GM21619 (cell line): Measurements from ENCODE around the gene DPP10.

Source experiments
- ATAC-seq: cut with Tn5 transposase; IDR thresholded peaks from one replicate; pipeline ENCODE4 v1.9.1; 2021; ENCODE audit not compliant: unreplicated experiment

Gene DPP10

DNA sequence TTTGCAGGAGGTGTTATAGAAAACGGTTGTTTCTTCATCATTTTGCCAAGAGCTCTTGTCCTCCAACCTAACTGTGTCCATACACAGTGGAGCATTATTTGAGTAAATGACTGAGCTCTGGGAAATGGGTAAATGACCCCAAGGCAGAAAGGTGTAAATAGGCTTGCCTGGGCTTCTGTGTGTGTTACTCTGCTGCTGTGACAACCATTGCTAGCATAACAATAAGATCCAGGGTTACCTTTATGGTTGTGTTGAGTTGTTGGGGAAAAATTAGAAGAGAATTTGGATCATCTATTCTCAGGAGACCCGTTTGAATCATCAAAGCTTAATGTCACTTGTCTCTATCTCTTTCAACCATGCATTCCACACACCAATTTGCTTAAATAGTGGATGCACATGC lies 672.7 kb downstream of the DPP10 start:
- ATAC-seq: no peak

GRCh38 chr2:115118306-115118705 lies 675.9 kb downstream of the DPP10 start:
- ATAC-seq: no peak

GRCh38 chr2:115119086-115119485 lies 676.6 kb downstream of the DPP10 start:
- ATAC-seq: no peak

DNA sequence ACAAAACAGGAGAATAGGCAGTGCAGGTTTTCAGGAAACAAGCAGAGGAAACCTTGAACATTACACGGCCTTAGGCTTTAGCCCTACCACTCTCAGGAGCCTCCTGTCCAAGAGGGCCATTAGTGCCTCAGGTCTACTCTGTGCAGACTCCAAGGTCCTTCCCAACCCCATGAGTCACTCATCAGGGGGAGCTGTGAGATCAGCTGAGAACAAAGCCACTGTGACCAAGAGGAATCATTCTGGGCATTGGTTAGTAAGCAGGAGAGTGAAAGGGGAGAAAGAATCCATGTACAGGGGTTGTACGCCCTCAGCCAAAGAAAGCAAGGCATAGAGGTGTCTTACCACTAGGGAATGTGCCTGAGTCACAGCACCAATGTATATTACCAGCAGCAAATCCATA lies 680.3 kb downstream of the DPP10 start:
- no peak for ATAC-seq

GRCh38 chr2:115124817-115125216 lies 682.4 kb downstream of the DPP10 start:
- ATAC-seq: no peak

DNA sequence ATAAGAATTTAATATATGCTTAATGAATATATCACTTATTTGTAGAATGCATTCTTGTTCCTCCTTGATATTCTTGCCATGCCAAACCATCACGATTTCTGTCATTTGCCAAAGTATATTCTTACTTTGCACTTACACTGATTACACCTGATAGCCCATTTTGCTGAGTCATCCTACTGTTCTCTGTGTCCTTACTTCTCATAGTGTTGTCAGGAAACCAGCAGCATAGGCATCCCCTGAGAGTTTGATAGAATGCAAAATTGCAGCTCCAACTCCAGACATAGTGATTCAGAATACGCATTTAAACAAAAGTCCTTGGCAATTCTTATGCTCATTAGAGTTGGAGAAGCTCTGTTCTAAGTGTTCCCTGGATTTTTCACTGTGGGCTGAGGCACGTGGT lies 687.1 kb downstream of the DPP10 start:
- ATAC-seq: no peak

DNA sequence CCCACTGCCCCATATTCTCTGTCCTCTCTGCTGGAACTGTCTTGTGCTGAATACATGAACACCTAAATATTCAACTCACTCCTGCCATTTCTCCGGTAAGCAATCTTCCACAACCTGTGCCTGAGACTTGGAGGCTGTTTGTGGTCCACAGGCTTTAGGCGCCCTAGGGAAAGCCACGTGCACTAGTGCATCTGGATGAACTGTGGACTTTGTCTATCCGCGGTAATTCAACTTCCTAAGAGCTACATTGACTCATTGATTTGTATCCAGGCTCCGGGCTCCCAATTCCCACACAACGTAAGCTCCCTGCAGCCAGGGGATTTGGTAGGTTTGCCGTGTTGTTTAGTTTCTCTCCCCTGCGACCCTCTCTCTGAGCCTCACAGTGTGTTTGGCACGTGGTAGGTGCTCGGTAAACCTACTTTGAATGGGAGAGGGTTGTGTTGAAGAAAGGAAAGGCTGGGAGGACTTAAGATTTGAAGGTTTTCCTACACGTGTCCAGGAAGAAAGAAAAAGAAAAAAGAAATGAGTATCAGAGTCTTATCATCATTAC lies 718.2 kb downstream of the DPP10 start:
- no peak for ATAC-seq

DNA sequence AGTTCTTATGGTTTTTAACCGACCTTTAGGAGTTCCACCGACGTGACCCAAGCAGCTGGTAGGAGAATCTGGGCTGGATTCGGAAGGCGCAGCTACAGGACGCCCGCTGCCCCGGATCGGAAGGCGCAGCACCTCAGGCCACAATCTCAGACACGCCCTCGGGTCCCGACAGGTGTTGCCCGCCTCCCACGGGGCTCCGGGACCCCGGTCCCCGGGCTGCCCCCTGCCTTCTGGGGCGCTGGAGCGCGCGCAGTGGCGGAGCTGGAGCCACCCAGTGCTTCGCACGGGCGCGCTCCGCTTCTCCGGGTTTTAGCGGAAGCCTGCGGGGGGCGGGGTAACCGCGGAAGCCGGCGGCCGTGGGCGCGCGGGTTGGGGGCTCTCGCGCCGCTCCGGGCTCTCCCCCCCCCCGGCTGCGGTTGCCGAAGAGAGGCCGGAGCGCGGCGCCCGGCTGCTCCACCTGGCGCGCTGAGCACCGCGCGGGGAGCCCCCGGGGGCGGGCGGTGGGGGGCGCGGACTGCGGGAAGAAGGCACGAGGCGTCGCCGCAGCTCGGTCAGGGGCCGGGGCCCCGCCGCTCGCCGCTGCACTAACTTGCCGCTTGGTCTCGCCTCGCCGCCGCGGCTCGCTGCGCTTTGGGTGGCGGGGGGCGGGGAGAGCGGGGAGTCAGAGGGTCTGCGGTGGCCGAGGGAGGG lies 718.8 kb downstream of the DPP10 start:
- no peak for ATAC-seq

DNA sequence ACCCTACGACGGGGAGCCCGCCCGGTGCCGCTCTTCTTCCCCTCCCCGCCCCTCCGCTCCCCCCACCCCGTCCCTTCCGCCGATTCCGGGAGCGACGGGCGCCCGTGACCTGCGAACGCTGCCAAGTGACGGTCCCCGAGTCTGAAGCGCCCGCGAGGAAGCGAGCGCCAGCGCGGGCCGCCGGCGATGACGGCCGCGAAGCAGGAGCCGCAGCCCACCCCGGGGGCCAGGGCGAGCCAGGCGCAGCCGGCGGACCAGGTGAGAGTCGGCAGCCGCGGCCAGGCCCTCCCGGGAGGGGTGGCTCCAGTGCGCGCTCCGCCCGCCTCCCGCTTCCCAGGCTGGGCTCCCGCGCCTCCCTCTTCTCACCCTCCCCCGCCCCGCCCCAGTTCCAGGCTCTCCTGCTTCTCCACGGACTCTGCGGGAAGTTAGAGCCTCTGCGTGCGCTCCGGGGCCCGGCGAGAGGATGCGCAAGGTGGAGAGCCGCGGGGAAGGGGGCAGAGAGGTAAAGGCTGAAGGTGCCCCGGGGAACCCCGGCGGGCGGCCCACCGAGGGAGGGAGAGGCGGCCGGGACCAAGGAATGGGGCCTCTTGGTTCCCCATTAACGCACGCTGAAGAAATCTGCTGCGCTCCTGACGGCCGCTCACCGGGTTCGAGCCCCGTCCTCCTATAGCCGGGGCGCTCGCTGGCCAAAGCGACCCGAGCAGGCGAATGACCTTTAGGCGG lies 719.5 kb downstream of the DPP10 start:
- ATAC-seq: no peak

DNA sequence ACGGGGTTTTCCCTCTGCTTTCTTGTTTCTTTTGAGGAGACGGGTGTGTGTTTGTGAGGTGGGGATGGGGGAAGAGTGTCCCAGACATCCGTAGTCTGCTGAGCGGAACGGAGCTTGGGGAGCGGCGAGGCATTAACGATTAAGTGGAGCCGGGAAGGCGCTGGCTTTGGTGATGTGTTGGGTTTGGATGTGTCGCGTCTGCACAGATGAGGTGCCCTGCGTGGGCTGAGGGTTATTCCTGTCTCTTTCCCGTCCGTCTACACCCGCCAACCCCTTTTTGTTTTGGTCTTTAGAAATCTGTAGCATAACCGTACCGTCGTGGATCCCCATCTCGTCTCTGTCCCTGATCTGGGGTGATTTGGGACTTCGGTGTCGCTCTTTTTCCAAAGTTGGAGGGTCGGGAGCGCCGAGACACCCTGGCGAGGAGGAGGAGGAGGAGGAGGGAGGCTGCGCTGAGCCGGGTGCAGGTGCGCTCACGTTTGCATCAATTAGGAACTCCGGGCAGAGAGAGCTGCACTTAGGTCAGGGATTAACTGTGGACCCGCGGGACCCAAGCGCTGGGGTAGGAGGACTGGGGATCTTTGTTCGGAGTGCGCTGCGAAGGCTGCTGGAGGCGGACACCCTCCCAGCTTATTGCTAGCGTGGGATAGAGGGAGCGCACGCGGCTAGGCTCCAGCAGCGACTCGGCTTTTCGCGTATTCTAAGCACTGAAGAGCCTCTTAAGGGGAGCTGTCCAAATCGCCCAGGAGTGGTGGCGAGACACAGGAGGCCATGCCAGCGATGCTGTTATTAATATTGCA lies 720.3 kb downstream of the DPP10 start:
- no peak for ATAC-seq

DNA sequence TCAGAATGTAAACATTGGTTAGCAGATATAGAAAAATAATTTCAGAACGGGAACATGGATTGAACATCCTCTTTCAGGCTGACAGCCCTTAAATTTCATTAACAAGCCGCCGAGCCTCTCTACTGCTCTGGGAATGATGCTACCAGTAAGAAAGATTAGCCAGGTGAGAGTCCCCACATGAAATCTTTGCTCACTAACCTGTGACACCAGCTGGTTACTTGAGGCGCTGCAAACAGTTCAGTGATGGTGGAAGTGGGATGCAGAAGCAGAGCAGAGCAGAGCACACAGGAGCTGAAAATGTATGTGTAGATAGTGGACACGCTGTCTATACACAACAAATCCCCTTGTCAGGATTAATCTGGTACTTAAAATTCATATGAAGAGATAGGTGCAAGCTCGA lies 721.1 kb downstream of the DPP10 start:
- ATAC-seq: no peak

DNA sequence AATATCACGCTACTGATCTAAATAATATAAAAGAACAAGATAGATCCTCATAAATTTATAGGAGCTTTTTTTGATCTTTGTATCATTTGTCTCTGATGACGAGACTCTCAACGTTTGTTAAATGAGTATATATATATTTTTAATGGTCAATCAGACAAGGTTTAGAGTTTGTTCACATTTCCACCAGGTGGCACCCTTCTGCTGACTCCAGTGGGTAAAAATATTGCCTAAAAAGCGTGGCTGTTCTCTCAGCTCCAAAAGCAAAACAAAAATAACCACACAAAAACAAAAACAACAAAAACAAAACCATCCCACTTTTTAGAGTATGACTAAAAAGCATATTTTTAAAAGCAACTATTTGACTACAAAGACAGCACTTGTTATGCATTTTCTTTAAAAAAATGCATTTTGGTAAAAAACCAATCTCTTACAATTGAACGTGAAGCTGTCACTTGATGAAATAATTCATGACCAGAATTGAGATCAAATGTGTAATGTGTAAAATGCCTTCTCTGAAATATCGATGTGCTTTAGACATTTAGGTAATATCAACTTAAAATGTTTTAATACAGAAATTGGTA lies 723.2 kb downstream of the DPP10 start:
- no peak for ATAC-seq

- no peak for ATAC-seq
Observed at GRCh38 chr2:115168457-115168856, 726.0 kb downstream of the DPP10 start.

- no peak for ATAC-seq
Observed at GRCh38 chr2:115169814-115170213, 727.4 kb downstream of the DPP10 start.

GRCh38 chr2:115171751-115172150 lies 729.3 kb downstream of the DPP10 start:
- ATAC-seq: no peak

- no peak for ATAC-seq
Observed at GRCh38 chr2:115174651-115175050, 732.2 kb downstream of the DPP10 start.

DNA sequence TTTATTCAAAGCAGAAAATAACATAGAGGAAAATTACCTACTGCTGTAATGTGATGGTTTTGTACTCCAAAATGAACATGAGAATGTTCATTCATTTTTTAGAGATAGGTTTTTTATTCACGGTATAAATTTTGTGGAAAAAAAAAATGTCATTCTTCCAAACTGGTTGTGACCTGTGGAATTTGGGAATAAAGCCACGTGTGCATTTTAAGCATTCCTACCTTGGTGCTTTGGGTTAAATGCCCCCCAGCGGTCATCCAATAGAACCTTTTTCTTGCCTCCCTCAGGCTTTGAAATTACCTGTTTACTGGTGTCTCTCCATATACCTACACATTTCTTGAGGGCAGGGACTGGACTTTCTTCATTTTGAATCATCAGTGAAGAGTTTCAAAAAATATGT lies 740.7 kb downstream of the DPP10 start:
- no peak for ATAC-seq

GRCh38 chr2:115190459-115190858 lies 748.0 kb downstream of the DPP10 start:
- no peak for ATAC-seq

- ATAC-seq: no peak
Observed at GRCh38 chr2:115194623-115195022, 752.2 kb downstream of the DPP10 start.

DNA sequence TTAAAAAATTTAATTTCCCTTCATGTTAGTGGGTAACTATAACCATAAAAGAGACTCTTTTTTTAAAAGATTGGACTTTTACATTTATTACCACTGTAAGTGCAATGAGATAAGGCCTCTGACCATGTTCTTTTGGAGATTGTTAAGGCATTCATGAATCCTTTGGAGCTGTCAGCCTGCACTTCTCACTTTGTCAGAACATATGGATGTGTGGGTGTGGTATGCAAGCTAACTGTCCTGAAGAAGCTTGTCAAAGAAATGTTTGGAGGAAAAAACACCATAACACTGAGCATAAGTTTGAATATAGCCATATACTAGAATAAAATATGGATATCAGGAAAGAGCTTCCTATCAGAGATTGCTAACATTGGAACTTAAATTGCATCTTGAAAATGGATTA lies 754.1 kb downstream of the DPP10 start:
- ATAC-seq: no peak

- no peak for ATAC-seq
Observed at GRCh38 chr2:115199966-115200365, 757.5 kb downstream of the DPP10 start.
